Thyroid gland (tissue), 4 donors: ENCODE results near the gene TUBB.

Experiments
- CTCF ChIP-seq, 6 experiments: fragments of 200-600 bp in 3 of 6; fragments of 450-650 bp in 3 of 6; sonication (generic) in 3 of 6; IDR thresholded peaks; one replicate each; pipeline ENCODE4 v1.5.1; 2016 to 2019; ENCODE audit warnings: antibody characterized with exemption in 6 of 6, mild to moderate bottlenecking in 2 of 6, inconsistent platforms in 1 of 6, moderate library complexity in 1 of 6
- POLR2A ChIP-seq, 2 donors: fragments of 450-650 bp; IDR thresholded peaks; one replicate each; pipeline ENCODE4 v1.6.1; 2017; ENCODE audit warnings: antibody characterized with exemption in 2 of 2, mild to moderate bottlenecking in 2 of 2, moderate library complexity in 1 of 2

DNA sequence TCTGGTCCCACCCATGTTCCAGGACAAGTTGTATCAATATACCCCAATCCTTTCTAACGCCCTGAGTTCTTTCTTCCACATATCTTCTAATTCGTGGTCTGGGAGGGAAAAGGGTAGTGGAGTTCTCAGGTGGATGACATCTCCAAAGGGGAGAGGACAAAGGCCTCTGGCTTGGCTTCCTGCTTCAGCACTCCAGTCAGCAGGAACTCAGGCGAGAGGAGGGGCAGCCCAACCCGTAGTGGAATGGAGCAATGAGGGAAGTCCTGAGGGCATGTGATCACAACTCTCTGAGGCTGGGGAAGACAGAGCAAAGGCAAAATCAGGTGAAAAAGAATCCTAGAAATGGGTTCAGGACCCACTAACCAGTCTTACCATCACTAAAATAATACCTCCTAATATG lies 19.8 kb upstream of the TUBB start:
- TF ChIP-seq CTCF (IDR thresholded peaks at IDR 0.05) = no peak
- TF ChIP-seq POLR2A (IDR thresholded peaks at IDR 0.05) = no peak
